Measurements from ENCODE around the gene RPE65.

The RPE65 gene

GRCh38 chr1:68470388-68470970 lies 20.7 kb upstream of the RPE65 start:
- H3K9me3 Mint-ChIP-seq: no peaks in the 10 kb centered on the region
- H3K27me3 Mint-ChIP-seq: no peaks in the 10 kb centered on the region
- H3K4me3 Mint-ChIP-seq: no peak overlapping the region
- H3K36me3 Mint-ChIP-seq (ENCODE audit: low read depth): no peaks in the 10 kb centered on the region
- H3K27ac Mint-ChIP-seq: no peak overlapping the region
- no peaks in the 10 kb centered on the region for H3K4me1 Mint-ChIP-seq (ENCODE audit: low read depth)

DNA sequence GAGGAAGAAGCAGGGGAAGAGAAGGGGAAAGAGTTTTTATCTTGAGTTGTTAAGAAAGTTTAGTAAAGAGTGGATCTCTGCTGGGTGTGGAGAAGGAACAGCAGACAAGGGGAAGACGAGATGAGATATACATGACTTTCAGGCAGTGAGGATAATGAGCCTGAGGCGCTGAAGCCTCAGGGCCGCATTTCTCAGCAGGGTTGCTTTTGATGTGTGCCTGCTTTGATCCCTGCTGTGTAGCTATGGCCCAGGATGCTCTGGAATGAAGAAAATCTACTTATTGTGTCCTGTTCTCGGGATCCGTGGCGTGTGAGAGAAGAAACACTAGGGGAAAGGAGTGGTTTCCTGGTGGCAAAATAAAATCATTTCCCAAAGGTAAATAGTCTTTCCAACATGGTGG lies 15.1 kb upstream of the RPE65 start:
- no peak overlapping the region for H3K4me3 Mint-ChIP-seq
- peaks cover 17% of the 10 kb centered on the region for H3K9me3 Mint-ChIP-seq
- H3K27ac Mint-ChIP-seq: no peak overlapping the region
- H3K36me3 Mint-ChIP-seq (ENCODE audit: low read depth): no peaks in the 10 kb centered on the region
- peaks cover 13% of the 10 kb centered on the region for H3K27me3 Mint-ChIP-seq
- H3K4me1 Mint-ChIP-seq (ENCODE audit: low read depth): no peaks in the 10 kb centered on the region

DNA sequence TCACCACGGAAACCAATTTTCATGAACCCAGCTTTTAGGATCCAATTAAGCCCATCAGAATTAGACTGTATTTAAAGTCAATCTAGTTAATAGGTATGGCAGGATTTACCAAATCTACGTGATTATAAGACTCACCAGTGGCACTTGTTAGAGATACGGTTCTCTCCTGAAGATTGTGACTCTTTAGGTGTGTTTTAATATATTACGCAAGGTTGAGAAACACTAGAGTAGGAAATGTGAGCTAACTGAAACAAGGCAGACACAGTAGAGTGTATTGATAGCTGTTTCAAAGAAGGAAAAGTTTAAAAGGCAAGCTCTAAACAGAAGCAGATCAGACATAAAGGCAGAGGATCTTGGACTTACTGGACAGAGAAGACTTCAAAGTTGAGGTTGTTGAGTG lies 11.2 kb upstream of the RPE65 start:
- peaks cover 23% of the 10 kb centered on the region for H3K27me3 Mint-ChIP-seq
- no peak overlapping the region for H3K27ac Mint-ChIP-seq
- no peak overlapping the region for H3K4me3 Mint-ChIP-seq
- H3K9me3 Mint-ChIP-seq: peaks cover 17% of the 10 kb centered on the region
- H3K4me1 Mint-ChIP-seq (ENCODE audit: low read depth): no peaks in the 10 kb centered on the region
- H3K36me3 Mint-ChIP-seq (ENCODE audit: low read depth): no peaks in the 10 kb centered on the region

GRCh38 chr1:68459796-68460195 lies 10.0 kb upstream of the RPE65 start:
- H3K27me3 Mint-ChIP-seq: peaks cover 17% of the 10 kb centered on the region

DNA sequence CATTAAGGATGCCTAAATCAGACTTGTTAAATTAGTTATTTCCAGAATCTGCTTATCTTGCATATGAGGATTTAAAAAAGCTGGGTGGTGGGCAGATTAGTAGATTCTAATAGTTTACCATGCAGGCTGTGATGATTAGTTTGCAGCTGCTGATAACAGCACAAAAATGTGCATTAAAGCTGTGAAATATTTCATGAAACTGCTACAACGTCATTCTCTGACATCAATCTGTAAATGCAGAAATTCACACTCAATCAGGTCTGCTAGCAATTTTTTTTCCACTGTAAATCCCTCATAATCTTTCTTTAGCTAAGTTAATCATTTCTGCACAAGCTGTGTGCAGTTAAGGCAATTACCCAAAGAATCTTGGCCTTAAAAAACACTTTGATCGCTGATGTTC lies 9.3 kb upstream of the RPE65 start:
- Mint-ChIP-seq H3K27me3 (peaks cover 10% of the 10 kb centered on the region), H3K9me3 (peaks cover 7% of the 10 kb centered on the region), H3K36me3 (ENCODE audit: low read depth) (no peaks in the 10 kb centered on the region), H3K4me3 (no peak overlapping the region), H3K27ac (no peak overlapping the region), H3K4me1 (ENCODE audit: low read depth) (no peaks in the 10 kb centered on the region)

More at GRCh38 chr1:68459796-68460195, 10.0 kb upstream of the RPE65 start:
- Mint-ChIP-seq H3K4me1 (ENCODE audit: low read depth) (no peaks in the 10 kb centered on the region), H3K27ac (no peak overlapping the region), H3K4me3 (no peak overlapping the region), H3K9me3 (peaks cover 13% of the 10 kb centered on the region), H3K36me3 (ENCODE audit: low read depth) (no peaks in the 10 kb centered on the region)

GRCh38 chr1:68456202-68456601 lies 6.4 kb upstream of the RPE65 start:
- Mint-ChIP-seq H3K36me3 (ENCODE audit: low read depth) (no peaks in the 10 kb centered on the region), H3K9me3 (no peaks in the 10 kb centered on the region), H3K4me1 (ENCODE audit: low read depth) (no peaks in the 10 kb centered on the region)

GRCh38 chr1:68454534-68454933 lies 4.8 kb upstream of the RPE65 start:
- Mint-ChIP-seq H3K4me3 (no peak overlapping the region), H3K4me1 (ENCODE audit: low read depth) (no peaks in the 10 kb centered on the region), H3K9me3 (no peaks in the 10 kb centered on the region), H3K27ac (no peak overlapping the region), H3K27me3 (peaks cover 10% of the 10 kb centered on the region), H3K36me3 (ENCODE audit: low read depth) (no peaks in the 10 kb centered on the region)

More at GRCh38 chr1:68456202-68456601, 6.4 kb upstream of the RPE65 start:
- no peak overlapping the region for H3K4me3 Mint-ChIP-seq
- no peak overlapping the region for H3K27ac Mint-ChIP-seq
- peaks cover 10% of the 10 kb centered on the region for H3K27me3 Mint-ChIP-seq

- Mint-ChIP-seq H3K9me3 (no peaks in the 10 kb centered on the region), H3K4me1 (ENCODE audit: low read depth) (no peaks in the 10 kb centered on the region), H3K27me3 (peaks cover 7% of the 10 kb centered on the region), H3K27ac (no peak overlapping the region), H3K4me3 (no peak overlapping the region), H3K36me3 (ENCODE audit: low read depth) (no peaks in the 10 kb centered on the region)
Measured at GRCh38 chr1:68453060-68453670, 3.4 kb upstream of the RPE65 start.

- Mint-ChIP-seq H3K4me3 (no peak overlapping the region), H3K4me1 (ENCODE audit: low read depth) (no peaks in the 10 kb centered on the region), H3K36me3 (ENCODE audit: low read depth) (no peaks in the 10 kb centered on the region), H3K27ac (no peak overlapping the region), H3K9me3 (no peaks in the 10 kb centered on the region), H3K27me3 (peaks cover 10% of the 10 kb centered on the region)
Measured at GRCh38 chr1:68448365-68448764, 1.4 kb downstream of the RPE65 start.

GRCh38 chr1:68445709-68446108 lies 4.0 kb downstream of the RPE65 start:
- H3K9me3 Mint-ChIP-seq: no peaks in the 10 kb centered on the region
- H3K4me1 Mint-ChIP-seq (ENCODE audit: low read depth): no peaks in the 10 kb centered on the region
- H3K36me3 Mint-ChIP-seq (ENCODE audit: low read depth): no peaks in the 10 kb centered on the region
- H3K4me3 Mint-ChIP-seq: no peak overlapping the region
- H3K27me3 Mint-ChIP-seq: peaks cover 12% of the 10 kb centered on the region
- no peak overlapping the region for H3K27ac Mint-ChIP-seq

- H3K9me3 Mint-ChIP-seq: no peaks in the 10 kb centered on the region
- H3K4me3 Mint-ChIP-seq: no peak overlapping the region
- H3K36me3 Mint-ChIP-seq (ENCODE audit: low read depth): no peaks in the 10 kb centered on the region
Measured at GRCh38 chr1:68442822-68443556, 6.8 kb downstream of the RPE65 start.

GRCh38 chr1:68442006-68442405 lies 7.7 kb downstream of the RPE65 start:
- Mint-ChIP-seq H3K36me3 (ENCODE audit: low read depth) (no peaks in the 10 kb centered on the region), H3K4me3 (no peak overlapping the region), H3K27ac (no peak overlapping the region), H3K9me3 (no peaks in the 10 kb centered on the region), H3K4me1 (ENCODE audit: low read depth) (no peaks in the 10 kb centered on the region), H3K27me3 (peaks cover 12% of the 10 kb centered on the region)

More at GRCh38 chr1:68442822-68443556, 6.8 kb downstream of the RPE65 start:
- Mint-ChIP-seq H3K27me3 (peaks cover 12% of the 10 kb centered on the region), H3K4me1 (ENCODE audit: low read depth) (no peaks in the 10 kb centered on the region), H3K27ac (no peak overlapping the region)

- Mint-ChIP-seq H3K36me3 (ENCODE audit: low read depth) (no peaks in the 10 kb centered on the region), H3K27ac (no peak overlapping the region), H3K27me3 (peaks cover 6% of the 10 kb centered on the region), H3K9me3 (no peaks in the 10 kb centered on the region), H3K4me3 (no peak overlapping the region), H3K4me1 (ENCODE audit: low read depth) (no peaks in the 10 kb centered on the region)
Measured at GRCh38 chr1:68438310-68438709, 11.4 kb downstream of the RPE65 start.

DNA sequence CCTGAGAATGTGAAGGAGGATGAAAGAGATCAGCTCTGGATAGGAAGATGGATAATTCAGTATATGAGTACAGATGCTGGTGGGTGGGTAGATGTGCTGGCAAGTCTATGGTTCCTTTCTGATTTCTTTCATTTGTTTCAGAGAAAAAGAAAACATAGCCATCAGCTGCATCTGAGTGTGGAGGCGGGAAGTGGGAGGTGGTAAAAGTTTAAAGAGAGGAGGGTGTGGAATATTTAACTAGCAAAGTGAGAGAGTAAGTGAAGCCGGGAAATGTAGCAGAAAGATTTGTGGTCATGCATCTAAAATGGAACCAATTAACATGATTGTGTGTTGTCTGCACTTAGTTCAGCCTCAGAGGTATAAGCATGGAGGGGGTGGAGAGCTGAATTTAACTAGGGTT lies 16.4 kb downstream of the RPE65 start:
- Mint-ChIP-seq H3K4me1 (ENCODE audit: low read depth) (no peaks in the 10 kb centered on the region), H3K27ac (no peak overlapping the region), H3K9me3 (no peaks in the 10 kb centered on the region), H3K27me3 (peaks cover 9% of the 10 kb centered on the region), H3K4me3 (no peak overlapping the region), H3K36me3 (ENCODE audit: low read depth) (no peaks in the 10 kb centered on the region)

DNA sequence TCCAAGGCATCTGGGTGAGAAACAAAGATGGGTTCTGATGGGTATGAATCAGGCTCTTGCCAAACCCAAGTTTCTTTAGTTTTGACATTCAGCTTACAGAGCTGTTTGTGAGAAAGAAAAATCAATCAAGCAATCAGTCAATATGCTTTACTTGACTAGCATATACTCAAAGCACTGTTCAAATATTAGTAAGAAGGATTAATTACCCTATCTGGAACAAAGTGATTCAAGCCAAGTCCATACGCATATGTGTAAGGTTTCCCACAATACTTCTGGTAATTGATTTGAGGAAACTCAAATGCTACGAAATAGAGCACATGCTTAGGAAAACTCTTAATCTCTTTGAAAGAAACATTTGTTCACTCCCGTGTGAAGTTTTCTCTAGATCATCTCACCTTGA lies 18.7 kb downstream of the RPE65 start:
- no peaks in the 10 kb centered on the region for H3K9me3 Mint-ChIP-seq
- no peak overlapping the region for H3K4me3 Mint-ChIP-seq
- no peak overlapping the region for H3K27ac Mint-ChIP-seq
- peaks cover 4% of the 10 kb centered on the region for H3K27me3 Mint-ChIP-seq
- H3K36me3 Mint-ChIP-seq (ENCODE audit: low read depth): no peaks in the 10 kb centered on the region
- H3K4me1 Mint-ChIP-seq (ENCODE audit: low read depth): no peaks in the 10 kb centered on the region
